NCI-H1417 (cell line): ENCODE measurements around the gene CHEK1.
"Not testable (repeated sequence)": the region's sequence is repeated elsewhere in the genome, so short reads cannot be mapped to it uniquely, and the experiment has no call there.

Experiments used
- DNase-seq, 3 experiments: peaks; one replicate each; lab custom pipeline; 2025; lab: John Stamatoyannopoulos, UW

CHEK1 gene

GRCh38 chr11:125701018-125701610 lies 76.2 kb downstream of the CHEK1 start:
- no peak for DNase-seq

- no peak for DNase-seq
These were observed 77.1 kb downstream of the CHEK1 start for GRCh38 chr11:125701858-125702621.

- DNase-seq = not testable (repeated sequence)
These were observed 79.7 kb downstream of the CHEK1 start for GRCh38 chr11:125704686-125705085.

GRCh38 chr11:125720781-125721180 lies 95.8 kb downstream of the CHEK1 start:
- no peak for DNase-seq

GRCh38 chr11:125724125-125724524 lies 99.2 kb downstream of the CHEK1 start:
- DNase-seq = peak in 1 of 3 experiments; percentile 40
